ENCODE measurements around the gene KDM2B.

KDM2B gene

GRCh38 chr12:121580959-121581685, at the start of gene KDM2B:
KDM2B (minus strand) TSS chr12:121581023; CDS start chr12:121580911, 112 bp downstream.
- ChIA-PET POLR2A (no interaction called here), CTCF (interaction anchor here (0.7 to 4.2 kb wide), 6 partner anchors 14 to 82 kb away, joined by 3 to 16 read pairs (median 3); partner anchors contain the start of gene ORAI1)
- DNase-seq (ENCODE audit: extremely low spot score) = no peak
- TF ChIP-seq CTCF (IDR thresholded peaks at IDR 0.05; ENCODE audit: control extremely low read depth, extremely low read depth, low read depth, missing control alignments) = no peak

DNA sequence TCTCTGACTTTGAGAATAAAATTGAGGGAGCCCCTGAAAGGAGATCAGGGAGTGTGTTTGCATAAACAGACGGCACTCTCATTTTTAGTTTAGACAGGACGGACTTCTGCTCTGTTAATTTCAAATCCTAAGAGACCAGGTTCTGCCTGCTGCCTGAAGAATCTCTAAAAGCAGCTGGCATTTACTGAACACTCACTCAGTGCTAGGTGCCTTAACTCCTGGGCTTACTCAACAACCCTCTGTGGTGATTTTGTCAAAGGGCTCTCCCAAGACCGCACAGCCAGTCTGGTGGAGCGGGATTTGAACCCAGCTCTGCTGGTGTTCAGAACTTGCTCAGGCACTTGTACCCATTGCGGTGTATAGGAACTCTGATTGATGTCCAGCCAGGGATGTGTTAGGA, 47.7 kb upstream of the KDM2B start:
- DNase-seq (ENCODE audit: extremely low spot score) = no peak
- no peak for TF ChIP-seq CTCF (IDR thresholded peaks at IDR 0.05; ENCODE audit: control extremely low read depth, extremely low read depth, low read depth, missing control alignments)
- ChIA-PET CTCF (interaction anchor here (1.2 to 7.2 kb wide), 8 partner anchors 8 to 185 kb away, joined by 3 to 55 read pairs (median 12); partner anchors contain the start of genes MORN3 and RHOF), POLR2A (no interaction called here)

DNA sequence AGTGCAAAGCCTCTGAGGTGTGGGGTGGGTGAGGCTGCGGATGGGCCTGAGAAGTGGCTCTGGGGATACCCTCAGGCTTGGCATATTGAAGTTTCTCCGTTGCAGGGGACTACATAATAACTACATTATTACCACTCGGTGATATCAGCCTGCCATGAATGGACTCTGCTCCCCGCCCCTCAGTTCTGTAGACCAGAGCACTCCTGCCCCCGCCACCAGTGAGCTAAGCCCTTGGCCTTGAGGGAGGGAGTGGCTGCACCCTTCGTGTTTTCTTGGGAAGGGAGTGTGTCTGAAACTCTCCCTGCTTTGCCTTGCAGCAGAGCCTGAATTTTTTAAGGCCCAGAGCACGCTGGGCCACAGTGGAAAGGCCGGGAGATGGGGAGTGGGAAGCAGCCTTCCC, 47.2 kb upstream of the KDM2B start:
- ChIA-PET CTCF (interaction anchor here (1.0 to 7.2 kb wide), 17 partner anchors 7 to 185 kb away, joined by 3 to 55 read pairs (median 4); partner anchors contain the start of genes MORN3 and RHOF), POLR2A (interaction anchor here (1.1 to 1.2 kb wide), 2 partner anchors 10 to 75 kb away, joined by 3 read pairs; no protein-coding TSS in a partner anchor)
- no peak for TF ChIP-seq CTCF (IDR thresholded peaks at IDR 0.05; ENCODE audit: control extremely low read depth, extremely low read depth, low read depth, missing control alignments)
- DNase-seq (ENCODE audit: extremely low spot score) = no peak

- ChIA-PET CTCF (interaction anchor here (0.7 to 7.2 kb wide), 36 partner anchors 10 to 184 kb away, joined by 3 to 55 read pairs (median 4); partner anchors contain the start of genes KDM2B, MORN3 and RHOF), POLR2A (interaction anchor here (0.5 to 1.2 kb wide), 7 partner anchors 10 to 124 kb away, joined by 3 read pairs; no protein-coding TSS in a partner anchor)
- DNase-seq (ENCODE audit: extremely low spot score) = peak; percentile 71
- no peak for TF ChIP-seq CTCF (IDR thresholded peaks at IDR 0.05; ENCODE audit: control extremely low read depth, extremely low read depth, low read depth, missing control alignments)
These were observed 46.2 kb upstream of the KDM2B start for GRCh38 chr12:121626853-121627640.

DNA sequence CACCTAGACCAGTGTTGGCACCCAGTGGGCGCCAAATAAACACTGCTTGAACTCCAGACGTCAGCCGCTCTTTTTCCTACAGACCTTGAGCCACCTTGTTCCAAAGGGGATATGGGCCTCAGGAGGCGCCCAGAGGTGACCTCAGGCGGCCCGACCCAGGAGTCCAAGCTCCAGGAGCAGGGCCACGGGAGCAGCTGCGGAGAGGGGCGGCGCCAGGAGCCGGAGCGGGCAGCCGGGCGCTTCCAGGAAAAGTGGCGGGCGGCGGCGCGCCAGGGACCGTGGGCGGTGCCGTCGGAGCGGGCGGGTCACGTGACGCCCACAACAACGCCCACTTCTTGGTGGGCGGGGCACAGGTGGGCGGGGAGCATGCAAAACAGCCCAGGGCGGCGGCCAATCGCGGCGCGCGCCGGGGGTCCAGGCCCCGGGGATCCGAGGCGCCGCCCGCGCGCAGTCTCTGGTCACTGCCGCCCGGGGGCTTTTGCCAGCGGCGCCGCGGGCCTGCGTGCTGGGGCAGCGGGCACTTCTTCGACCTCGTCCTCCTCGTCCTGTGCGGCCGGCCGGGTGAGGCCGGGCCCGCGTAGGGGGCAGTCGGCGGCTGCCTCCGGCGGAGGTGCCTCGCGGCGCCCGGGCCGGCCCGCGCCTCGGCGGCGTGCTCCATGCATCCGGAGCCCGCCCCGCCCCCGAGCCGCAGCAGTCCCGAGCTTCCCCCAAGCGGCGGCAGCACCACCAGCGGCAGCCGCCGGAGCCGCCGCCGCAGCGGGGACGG, 45.4 kb upstream of the KDM2B start, which contains the start of gene ORAI1:
Gene ORAI1 (plus strand): TSS at position 444 of the 766 bp plus-strand sequence.
- POLR2A ChIA-PET = interaction anchor here (1.1 kb wide), 1 partner anchor 11 kb away, joined by 3 read pairs; no protein-coding TSS in a partner anchor
- TF ChIP-seq CTCF (IDR thresholded peaks at IDR 0.05; ENCODE audit: control extremely low read depth, extremely low read depth, low read depth, missing control alignments) = peak; percentile 25
- CTCF ChIA-PET = interaction anchor here (0.7 to 7.2 kb wide), 31 partner anchors 9 to 168 kb away, joined by 3 to 55 read pairs (median 4); partner anchors contain the start of genes KDM2B, MORN3 and RHOF
- DNase-seq (ENCODE audit: extremely low spot score) = peak; percentile 94

All from GM10248 (cell line).